NCI-H345 (cell line): Measurements from ENCODE around the gene LRRC3.

Source experiments
- DNase-seq: peaks from one replicate; lab custom pipeline; 2025; lab: John Stamatoyannopoulos, UW

LRRC3 gene

DNA sequence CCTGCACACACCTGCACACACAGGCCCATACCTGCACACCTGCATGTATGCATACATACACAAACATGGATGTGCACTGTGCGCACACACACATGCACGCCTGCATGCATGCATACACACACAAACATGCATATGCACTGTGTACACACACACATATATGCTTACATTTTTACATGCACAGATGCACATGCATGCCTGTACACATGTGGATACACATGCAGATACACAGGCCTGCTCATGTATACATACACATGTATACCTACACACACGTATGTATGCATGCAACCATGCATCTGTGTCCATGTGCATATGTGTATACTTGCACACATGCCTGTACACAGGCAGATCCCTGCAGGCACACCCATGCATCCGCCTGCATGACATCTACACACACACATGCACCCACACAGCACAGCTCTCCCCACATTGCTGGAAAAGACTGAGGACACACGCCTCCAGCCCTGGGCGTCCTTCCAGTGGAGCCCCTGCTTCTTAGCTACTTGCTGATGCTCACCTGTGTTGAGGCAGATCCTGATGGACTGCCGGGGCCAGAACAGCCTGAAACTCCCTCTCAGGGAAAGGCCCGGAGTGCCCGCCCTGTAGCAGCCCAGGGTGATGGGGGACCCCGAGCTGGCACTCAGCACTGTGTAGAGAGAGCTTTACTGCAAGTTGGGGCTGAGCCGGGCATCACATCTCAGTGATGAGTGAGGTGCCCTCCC is 56.1 kb downstream of the LRRC3 start:
- no peak for DNase-seq
